BLaER1 (cell line): Measurements from ENCODE around the gene PLCD1.
"Not testable (repeated sequence)": the region's sequence is repeated elsewhere in the genome, so short reads cannot be mapped to it uniquely, and the experiment has no call there.

Experiments used
- H3K27ac ChIP-seq: shearing (Covaris generic); formaldehyde crosslinking; 2 replicates; pipeline ENCODE4 v1.8.1; 2022
- H3K27me3 ChIP-seq: shearing (Covaris generic); formaldehyde crosslinking; 2 replicates; pipeline ENCODE4 v1.8.1; 2022
- H3K36me3 ChIP-seq: shearing (Covaris generic); formaldehyde crosslinking; 2 replicates; pipeline ENCODE4 v1.8.1; 2022
- H3K4me1 ChIP-seq: shearing (Covaris generic); formaldehyde crosslinking; 2 replicates; pipeline ENCODE4 v1.8.1; 2022
- H3K4me2 ChIP-seq: shearing (Covaris generic); formaldehyde crosslinking; 2 replicates; pipeline ENCODE4 v1.8.1; 2022
- H3K4me3 ChIP-seq: shearing (Covaris generic); formaldehyde crosslinking; 2 replicates; pipeline ENCODE4 v1.8.1; 2022
- H3K9ac ChIP-seq: shearing (Covaris generic); formaldehyde crosslinking; 2 replicates; pipeline ENCODE4 v1.8.1; 2022
- H3K9me3 ChIP-seq: shearing (Covaris generic); formaldehyde crosslinking; 2 replicates; pipeline ENCODE4 v1.8.1; 2022
- H4K20me1 ChIP-seq: shearing (Covaris generic); formaldehyde crosslinking; 2 replicates; pipeline ENCODE4 v1.8.1; 2022
- Cebpa-rat ChIP-seq: shearing (Covaris generic); IDR thresholded peaks from 2 replicates; pipeline ENCODE4 v1.8.1; 2022

PLCD1 gene

DNA sequence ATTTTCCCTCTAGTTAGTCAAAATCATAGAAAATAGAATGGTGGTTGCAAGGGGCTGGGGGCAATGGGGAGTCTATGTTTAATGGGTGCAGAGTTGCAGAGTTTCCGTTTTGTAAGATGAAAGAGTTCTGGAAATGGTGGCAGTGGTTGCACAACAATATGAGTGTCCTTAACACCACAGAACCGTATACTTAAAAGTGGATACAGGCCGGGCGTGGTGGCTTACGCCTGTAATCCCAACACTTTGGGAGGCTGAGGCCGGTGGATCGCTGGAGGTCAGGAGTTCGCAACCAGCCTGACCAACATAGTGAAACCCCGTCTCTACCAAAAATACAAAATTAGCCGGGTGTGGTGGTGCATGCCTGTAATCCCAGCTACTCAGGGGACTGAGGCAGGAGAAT, 41.1 kb downstream of the PLCD1 start:
- 0 out of 2 replicates have a peak, but pooled peaks have one; percentile 36 for TF ChIP-seq Cebpa-rat
- H3K36me3 ChIP-seq, H3K27ac ChIP-seq, H3K4me3 ChIP-seq, H4K20me1 ChIP-seq, H3K27me3 ChIP-seq, H3K9me3 ChIP-seq, H3K9ac ChIP-seq: not testable (repeated sequence)
- Histone ChIP-seq H3K4me2 (peak overlapping the region; percentile 16), H3K4me1 (peaks cover 51% of the 10 kb centered on the region)

DNA sequence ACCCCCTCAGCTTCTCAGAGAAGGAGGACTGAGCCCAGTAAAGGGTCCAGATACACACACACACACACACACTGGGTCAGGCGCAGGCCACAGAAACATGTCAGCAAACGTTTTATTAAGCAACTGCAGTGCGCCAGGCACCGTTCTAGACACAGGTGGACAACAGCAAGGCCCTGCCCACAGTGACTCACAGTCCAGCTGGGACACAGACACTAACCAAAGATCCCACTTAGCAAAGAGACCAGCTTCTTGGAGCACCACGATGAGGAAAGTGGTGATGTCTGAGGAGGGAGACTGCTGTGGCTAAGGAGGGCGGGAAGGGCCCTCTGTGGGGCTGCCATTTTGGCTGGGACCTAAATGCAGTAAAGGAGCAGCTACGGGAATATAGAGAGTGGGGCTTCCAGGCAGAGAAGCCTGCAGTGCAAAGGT, 41.7 kb downstream of the PLCD1 start:
- H3K4me2 ChIP-seq, result peak overlapping the region; percentile 16
- H3K4me3 ChIP-seq, result no peak overlapping the region
- TF ChIP-seq Cebpa-rat, result no peak
- H3K36me3 ChIP-seq, result no peaks in the 10 kb centered on the region
- H4K20me1 ChIP-seq, result no peaks in the 10 kb centered on the region
- peaks cover 54% of the 10 kb centered on the region for H3K4me1 ChIP-seq
- H3K9me3 ChIP-seq, result no peaks in the 10 kb centered on the region
- H3K27ac ChIP-seq, result no peak overlapping the region
- H3K27me3 ChIP-seq, result no peaks in the 10 kb centered on the region
- H3K9ac ChIP-seq, result no peak overlapping the region

DNA sequence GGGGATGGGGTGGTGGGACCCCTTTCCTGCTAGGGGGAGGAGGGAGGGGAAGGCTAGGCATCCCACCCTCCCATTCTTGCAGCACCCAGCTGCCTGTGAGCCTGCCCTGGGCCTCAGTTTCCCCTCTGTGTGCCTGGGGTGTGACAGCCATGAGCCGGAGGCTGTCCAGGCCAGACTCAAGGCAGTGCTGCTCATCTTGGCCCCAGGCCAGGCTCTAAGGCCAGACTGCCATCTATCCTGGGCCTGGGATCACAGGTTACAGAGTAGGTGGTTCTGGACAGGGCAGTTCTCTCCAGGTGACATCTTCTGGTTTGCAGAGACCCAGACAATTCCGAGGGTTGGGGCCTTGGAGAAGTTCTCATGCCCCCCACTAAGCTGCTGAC, 42.1 kb downstream of the PLCD1 start:
- no peaks in the 10 kb centered on the region for H3K27me3 ChIP-seq
- no peak overlapping the region for H3K4me3 ChIP-seq
- no peak overlapping the region for H3K27ac ChIP-seq
- no peak overlapping the region for H3K4me2 ChIP-seq
- no peak overlapping the region for H3K9ac ChIP-seq
- no peaks in the 10 kb centered on the region for H4K20me1 ChIP-seq
- H3K9me3 ChIP-seq, result no peaks in the 10 kb centered on the region
- H3K4me1 ChIP-seq, result peaks cover 58% of the 10 kb centered on the region
- H3K36me3 ChIP-seq, result no peaks in the 10 kb centered on the region
- no peak for TF ChIP-seq Cebpa-rat

DNA sequence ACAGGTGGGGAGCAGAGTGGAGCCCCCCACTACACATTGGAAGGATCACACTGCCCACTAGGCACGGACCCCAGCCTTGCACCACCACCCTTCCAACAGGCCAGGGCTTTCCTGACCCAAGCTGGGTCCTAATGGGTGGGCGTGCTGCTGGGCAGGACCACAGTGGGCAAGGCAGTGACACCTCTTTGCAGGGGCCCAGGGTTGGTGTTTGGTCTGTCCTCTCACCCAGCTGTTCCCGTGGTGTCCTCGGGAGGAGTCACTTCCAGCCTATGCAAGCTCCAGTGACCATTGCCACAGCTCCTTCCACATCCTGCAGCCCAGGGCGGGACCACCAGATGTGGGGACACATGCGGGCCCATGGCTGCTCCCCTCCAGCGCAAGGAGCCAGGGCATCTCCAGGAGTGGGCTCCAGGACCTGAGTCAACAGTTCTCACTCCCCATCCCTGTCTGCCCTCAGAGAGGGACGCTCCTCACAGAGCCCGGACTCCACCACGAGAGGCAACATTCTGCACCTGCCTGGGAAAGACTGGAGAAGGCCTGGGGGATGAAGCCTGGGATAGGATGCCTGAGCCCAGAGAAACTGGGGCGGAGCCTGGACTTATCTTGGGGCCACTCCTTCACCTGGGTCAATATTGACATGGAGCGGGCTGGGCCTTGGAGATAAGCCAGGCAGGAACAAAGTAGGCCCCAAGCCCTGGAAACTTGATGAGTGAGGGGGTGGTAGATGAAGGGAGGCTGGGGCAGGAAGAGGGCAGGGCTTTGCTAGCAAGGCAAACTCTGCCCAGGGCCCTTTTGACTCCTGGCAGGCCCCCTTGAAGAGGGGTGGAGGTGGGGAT, 42.7 kb downstream of the PLCD1 start:
- H3K4me2 ChIP-seq, result peak overlapping the region; percentile 3; the same call in 1 of the 2 replicates
- no peaks in the 10 kb centered on the region for H3K36me3 ChIP-seq
- H3K4me3 ChIP-seq, result no peak overlapping the region
- no peaks in the 10 kb centered on the region for H4K20me1 ChIP-seq
- no peaks in the 10 kb centered on the region for H3K27me3 ChIP-seq
- H3K4me1 ChIP-seq, result peaks cover 64% of the 10 kb centered on the region
- no peaks in the 10 kb centered on the region for H3K9me3 ChIP-seq
- H3K27ac ChIP-seq, result peak overlapping the region; percentile 84
- no peak overlapping the region for H3K9ac ChIP-seq
- TF ChIP-seq Cebpa-rat, result no peak

DNA sequence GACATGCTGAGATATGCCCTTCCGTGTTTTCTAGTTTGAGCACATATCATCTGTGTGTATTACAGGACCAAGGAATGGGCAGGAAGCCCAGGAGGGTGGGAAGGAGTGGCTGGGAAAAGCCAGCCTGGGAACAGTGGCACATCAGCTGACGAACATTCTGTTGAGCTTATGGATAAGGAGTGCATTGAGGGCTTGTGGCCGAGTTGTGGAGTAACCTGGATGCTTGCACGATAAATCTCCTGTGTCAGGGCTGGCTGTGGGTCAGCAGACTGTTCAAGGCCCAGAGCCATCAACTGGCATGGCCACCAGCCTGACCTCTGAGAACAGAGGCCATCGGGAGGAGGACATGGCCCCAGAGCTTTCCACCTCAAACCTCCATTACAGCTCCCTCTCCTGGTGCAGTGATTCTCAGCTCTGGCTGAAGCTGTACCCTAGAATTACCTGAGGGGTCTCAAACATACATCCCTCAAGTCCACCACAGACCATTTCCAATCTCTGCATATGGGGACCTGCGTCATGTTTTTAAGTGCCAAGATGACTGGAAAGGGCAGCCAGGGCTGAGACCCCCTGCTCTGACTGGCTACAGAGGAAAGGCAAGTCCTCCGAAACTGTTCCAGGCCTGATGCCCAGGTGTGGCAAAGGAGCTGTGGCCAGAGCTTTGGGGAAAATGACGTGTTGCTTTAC, 43.7 kb downstream of the PLCD1 start:
- peaks cover under 1% of the 10 kb centered on the region; the same call in 1 of the 2 replicates for H3K36me3 ChIP-seq
- peaks cover 70% of the 10 kb centered on the region for H3K4me1 ChIP-seq
- H3K4me3 ChIP-seq, result no peak overlapping the region
- H3K4me2 ChIP-seq, result peak overlapping the region; percentile 91
- H3K27me3 ChIP-seq, result no peaks in the 10 kb centered on the region
- no peaks in the 10 kb centered on the region for H3K9me3 ChIP-seq
- TF ChIP-seq Cebpa-rat, result no peak
- no peaks in the 10 kb centered on the region for H4K20me1 ChIP-seq
- no peak overlapping the region for H3K9ac ChIP-seq
- H3K27ac ChIP-seq, result peak overlapping the region; percentile 84

DNA sequence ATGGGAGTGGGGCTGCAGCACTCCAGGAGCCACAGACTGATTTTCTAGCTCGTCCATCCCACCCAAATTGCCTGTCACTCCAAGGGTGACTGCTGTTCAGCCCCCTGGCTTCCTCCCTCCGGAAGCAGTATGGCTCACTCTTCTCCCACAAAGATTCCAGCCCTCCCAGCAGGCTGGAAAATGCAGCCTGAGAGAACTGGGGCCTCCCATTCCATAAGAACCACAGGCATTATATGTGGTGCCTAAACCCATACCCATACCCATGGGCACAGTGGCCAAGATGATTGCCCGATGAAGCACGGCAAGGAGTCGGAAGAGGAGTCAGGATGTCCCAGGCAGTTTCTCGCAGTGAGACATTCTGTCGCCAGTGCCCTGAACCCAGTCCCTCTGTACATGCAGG, 44.8 kb downstream of the PLCD1 start:
- H3K4me2 ChIP-seq, result peak overlapping the region; percentile 91
- no peak for TF ChIP-seq Cebpa-rat
- H3K4me1 ChIP-seq, result peaks cover 76% of the 10 kb centered on the region
- peak overlapping the region; percentile 65; the same call in 1 of the 2 replicates for H3K9ac ChIP-seq
- no peaks in the 10 kb centered on the region for H3K9me3 ChIP-seq
- H3K27ac ChIP-seq, result peak overlapping the region; percentile 84
- no peaks in the 10 kb centered on the region for H4K20me1 ChIP-seq
- H3K27me3 ChIP-seq, result no peaks in the 10 kb centered on the region
- peaks cover 4% of the 10 kb centered on the region; the same call in 1 of the 2 replicates for H3K36me3 ChIP-seq
- H3K4me3 ChIP-seq, result peak overlapping the region; percentile 38

DNA sequence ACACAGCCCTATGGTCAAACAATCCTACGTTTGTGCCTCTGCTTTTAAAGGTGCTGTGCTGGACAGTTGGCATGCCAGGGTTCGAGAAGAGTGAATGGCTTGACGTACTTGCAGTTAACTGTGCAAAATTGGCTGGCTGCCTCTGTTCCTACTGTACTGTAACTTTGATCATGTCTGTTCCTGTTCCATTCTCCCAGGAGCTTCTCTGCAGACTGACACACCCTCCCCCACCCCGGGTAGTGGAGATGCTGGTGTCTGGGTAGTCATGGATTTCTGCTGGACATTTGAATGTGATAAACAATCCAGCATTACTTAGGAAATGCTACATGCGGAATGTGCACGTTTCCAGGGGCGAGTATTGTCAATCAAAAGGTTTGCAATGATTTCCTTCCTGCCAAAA, 45.4 kb downstream of the PLCD1 start:
- TF ChIP-seq Cebpa-rat, result no peak
- Histone ChIP-seq H3K27me3 (no peaks in the 10 kb centered on the region), H3K4me2 (peak overlapping the region; percentile 91), H3K4me3 (peak overlapping the region; percentile 38), H3K36me3 (peaks cover 4% of the 10 kb centered on the region; the same call in 1 of the 2 replicates), H3K9ac (peak overlapping the region; percentile 65; the same call in 1 of the 2 replicates), H3K4me1 (peaks cover 76% of the 10 kb centered on the region), H3K9me3 (no peaks in the 10 kb centered on the region), H4K20me1 (no peaks in the 10 kb centered on the region), H3K27ac (peak overlapping the region; percentile 84)

DNA sequence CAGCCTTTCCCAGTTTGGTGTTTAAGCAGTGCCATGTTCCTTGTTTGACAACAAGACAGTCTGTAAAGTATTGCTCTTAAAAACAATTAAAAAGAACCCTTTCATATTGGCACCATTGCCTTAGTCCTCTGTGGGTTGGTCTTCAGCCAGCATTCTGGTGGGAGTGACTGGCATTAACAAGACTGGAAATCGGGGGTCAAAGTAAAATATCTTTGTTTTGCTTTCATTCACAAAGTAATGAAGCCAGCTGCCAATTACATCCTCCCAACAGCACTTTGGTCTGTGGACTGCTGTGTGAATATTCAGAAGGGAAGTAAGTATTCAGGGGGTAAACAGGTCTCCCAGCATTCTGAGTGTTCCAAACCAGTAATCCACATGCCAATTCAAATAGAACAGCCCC, 47.1 kb downstream of the PLCD1 start:
- H3K36me3 ChIP-seq, result peaks cover 4% of the 10 kb centered on the region; the same call in 1 of the 2 replicates
- peak overlapping the region; percentile 41 for H3K27ac ChIP-seq
- peaks cover 65% of the 10 kb centered on the region for H3K4me1 ChIP-seq
- TF ChIP-seq Cebpa-rat, result no peak
- H3K4me3 ChIP-seq, result no peak overlapping the region
- H3K9me3 ChIP-seq, result no peaks in the 10 kb centered on the region
- no peaks in the 10 kb centered on the region for H3K27me3 ChIP-seq
- no peak overlapping the region for H3K9ac ChIP-seq
- H4K20me1 ChIP-seq, result no peaks in the 10 kb centered on the region
- H3K4me2 ChIP-seq, result peak overlapping the region; percentile 45

DNA sequence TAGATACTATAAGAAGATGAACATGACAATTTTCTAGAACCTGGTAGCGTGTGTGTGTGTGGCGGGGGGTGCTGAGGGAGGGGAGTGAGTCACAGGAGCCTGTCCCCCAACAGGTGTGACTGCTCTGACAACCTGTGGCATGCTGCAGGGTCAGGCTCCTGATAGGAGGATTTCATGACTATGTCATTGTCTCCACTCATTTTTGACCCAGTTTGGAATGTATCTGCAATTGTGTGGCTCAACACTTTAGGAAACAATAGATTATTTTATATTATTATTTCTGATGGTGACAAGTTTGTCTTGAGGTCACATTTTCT, 48.1 kb downstream of the PLCD1 start:
- Histone ChIP-seq H3K4me1 (peaks cover 58% of the 10 kb centered on the region), H3K4me3 (no peak overlapping the region), H3K9ac (no peak overlapping the region), H3K4me2 (no peak overlapping the region), H3K27me3 (no peaks in the 10 kb centered on the region), H3K27ac (no peak overlapping the region), H4K20me1 (no peaks in the 10 kb centered on the region), H3K36me3 (peaks cover 9% of the 10 kb centered on the region), H3K9me3 (no peaks in the 10 kb centered on the region)
- no peak for TF ChIP-seq Cebpa-rat
